Prostate gland (tissue), 2 donors: ENCODE data around the gene SYT11.

ENCODE experiments used
- CTCF ChIP-seq, 4 experiments: fragments of 200-600 bp in 2 of 4; fragments of 450-650 bp in 2 of 4; sonication (generic) in 2 of 4; IDR thresholded peaks; 1 replicate in 3 of 4; 2 replicates in 1 of 4; pipeline ENCODE4 v1.5.1; 2016 to 2019; ENCODE audit warnings: antibody characterized with exemption in 4 of 4, mild to moderate bottlenecking in 2 of 4, moderate library complexity in 2 of 4
- POLR2AphosphoS5 ChIP-seq: sonication (generic); formaldehyde crosslinking; IDR thresholded peaks from one replicate; pipeline ENCODE4 v1.6.1; 2017; ENCODE audit warnings: antibody characterized with exemption

GRCh38 chr1:155872527-155872926 is 13.2 kb downstream of the SYT11 start:
- TF ChIP-seq CTCF (IDR thresholded peaks at IDR 0.05) (no peak), POLR2AphosphoS5 (no peak)
